HG02884 (cell line): ENCODE measurements around the gene PIP4K2A.

ENCODE experiments used
- ATAC-seq: cut with Tn5 transposase; IDR thresholded peaks from one replicate; pipeline ENCODE4 v1.9.1; 2021; ENCODE audit warnings: mild to moderate bottlenecking, moderate library complexity; ENCODE audit not compliant: unreplicated experiment

The PIP4K2A gene

GRCh38 chr10:22604344-22605126 lies 109.8 kb downstream of the PIP4K2A start:
- no peak for ATAC-seq

DNA sequence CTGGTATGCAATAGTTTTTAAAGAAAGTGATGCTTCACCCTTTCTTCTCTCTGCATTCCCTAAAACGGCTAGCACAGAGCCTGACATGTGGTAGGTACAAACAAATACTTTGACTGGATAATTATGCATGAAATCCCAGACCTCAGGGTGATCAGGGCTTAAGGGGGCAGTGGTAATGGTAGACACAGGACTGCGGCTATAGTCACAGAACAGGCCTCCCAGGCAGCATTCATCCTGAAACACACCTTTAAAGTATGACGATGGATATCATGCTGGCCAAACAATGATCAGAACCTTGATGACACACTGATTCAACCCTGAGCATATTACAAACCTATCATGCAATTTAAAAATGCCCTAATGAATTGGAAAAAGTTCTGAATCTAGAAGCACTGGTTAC lies 110.8 kb downstream of the PIP4K2A start:
- ATAC-seq = no peak

DNA sequence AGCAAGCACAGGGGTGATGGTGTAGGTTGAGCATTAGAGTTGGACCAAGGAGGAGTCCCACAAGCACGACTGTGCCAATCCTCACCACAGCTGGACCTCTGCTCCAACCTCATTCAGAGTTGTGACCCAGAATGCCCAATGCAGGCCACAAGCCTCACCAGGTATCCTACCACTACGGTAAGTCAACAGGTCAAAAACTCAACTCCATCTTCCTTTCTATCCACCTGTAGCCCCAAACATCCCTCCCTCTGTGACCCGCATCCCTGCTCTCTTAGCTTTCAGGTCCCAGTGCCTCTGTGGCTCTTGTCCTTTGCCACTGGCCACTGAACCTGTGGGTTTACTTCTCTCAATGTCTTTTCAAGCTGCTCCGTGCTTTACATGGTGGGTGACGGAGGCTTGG lies 112.8 kb downstream of the PIP4K2A start:
- ATAC-seq = no peak

GRCh38 chr10:22599636-22600228 lies 114.6 kb downstream of the PIP4K2A start:
- no peak for ATAC-seq

DNA sequence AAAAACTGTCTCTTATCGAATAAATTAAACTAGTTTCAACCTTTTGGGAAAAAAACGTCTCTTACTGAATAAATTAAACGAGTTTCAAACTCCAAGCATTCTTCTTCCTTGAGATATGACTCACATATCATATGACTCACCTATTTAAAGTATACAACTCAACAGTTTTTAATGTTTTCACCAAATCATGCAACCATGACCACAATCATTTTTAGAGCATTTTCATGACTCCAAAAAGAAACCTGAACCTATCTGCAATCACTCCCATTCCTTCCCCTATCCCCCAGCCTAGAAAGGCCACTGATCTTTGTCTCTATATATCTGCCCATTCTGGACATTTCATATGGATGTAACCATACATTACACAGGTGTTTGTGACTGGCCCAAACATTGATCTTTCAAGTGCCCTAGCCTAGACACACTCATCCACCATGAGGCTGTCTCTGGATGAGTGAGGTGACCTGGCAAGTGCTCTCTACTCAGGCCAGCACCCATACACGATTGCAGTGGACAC lies 115.3 kb downstream of the PIP4K2A start:
- peak; percentile 38 for ATAC-seq

- ATAC-seq = no peak
Measured at GRCh38 chr10:22598478-22598877, 115.9 kb downstream of the PIP4K2A start.

- ATAC-seq = peak; percentile 61
Measured at GRCh38 chr10:22597138-22597537, 117.2 kb downstream of the PIP4K2A start.

DNA sequence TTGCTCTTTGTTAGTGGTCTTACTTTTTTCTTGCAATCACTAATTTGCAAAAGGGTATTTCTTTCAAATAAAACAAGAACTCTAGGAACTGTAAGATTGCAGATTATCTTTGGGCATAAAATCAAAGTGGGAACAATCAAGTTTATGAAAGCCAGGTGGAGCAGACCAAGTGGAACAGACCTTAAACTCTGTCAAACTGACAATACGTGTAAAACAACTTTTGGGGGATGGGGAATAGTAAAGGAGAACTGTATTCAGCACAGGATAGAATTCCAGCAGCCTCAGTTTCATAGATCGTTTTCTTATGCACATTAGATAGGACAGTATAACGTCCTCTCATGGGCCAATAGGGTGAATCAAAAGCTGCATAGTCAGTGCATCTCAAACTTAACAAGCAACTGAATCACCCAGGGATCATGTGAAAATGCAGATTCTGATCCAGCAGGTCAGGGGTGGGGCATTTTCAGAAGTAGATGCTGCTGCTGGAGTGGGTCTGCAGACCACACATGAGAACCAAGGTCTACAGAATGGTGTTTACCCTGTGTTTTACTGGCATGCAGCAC lies 120.7 kb downstream of the PIP4K2A start:
- no peak for ATAC-seq

- no peak for ATAC-seq
Measured at GRCh38 chr10:22593026-22593425, 121.4 kb downstream of the PIP4K2A start.

- ATAC-seq = no peak
Measured at GRCh38 chr10:22589851-22590514, 124.4 kb downstream of the PIP4K2A start.

DNA sequence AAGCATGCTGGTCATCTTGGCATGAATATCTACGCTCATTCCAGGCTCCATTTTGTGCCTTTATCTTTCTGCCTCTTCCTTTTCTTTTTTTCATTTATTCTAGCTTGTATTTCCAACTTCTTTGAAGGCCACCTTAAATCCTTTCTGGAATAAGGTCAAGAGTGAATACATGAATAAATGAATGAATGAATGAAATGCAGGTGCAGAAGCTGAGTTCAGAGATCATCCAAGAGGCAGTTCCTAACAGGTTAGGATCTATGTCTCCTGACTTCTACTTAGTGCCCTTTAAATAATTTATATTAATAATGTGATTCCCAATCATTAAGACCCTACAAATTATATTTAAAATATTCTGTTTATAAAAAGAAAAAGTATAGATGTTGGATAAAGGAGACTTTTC lies 125.9 kb downstream of the PIP4K2A start:
- no peak for ATAC-seq

GRCh38 chr10:22583683-22584082 lies 130.7 kb downstream of the PIP4K2A start:
- no peak for ATAC-seq

GRCh38 chr10:22581461-22581860 lies 132.9 kb downstream of the PIP4K2A start:
- ATAC-seq = no peak

GRCh38 chr10:22580711-22581110 lies 133.7 kb downstream of the PIP4K2A start:
- ATAC-seq = no peak

GRCh38 chr10:22579826-22580225 lies 134.6 kb downstream of the PIP4K2A start:
- ATAC-seq = no peak

GRCh38 chr10:22573820-22574569 lies 140.4 kb downstream of the PIP4K2A start:
- no peak for ATAC-seq

DNA sequence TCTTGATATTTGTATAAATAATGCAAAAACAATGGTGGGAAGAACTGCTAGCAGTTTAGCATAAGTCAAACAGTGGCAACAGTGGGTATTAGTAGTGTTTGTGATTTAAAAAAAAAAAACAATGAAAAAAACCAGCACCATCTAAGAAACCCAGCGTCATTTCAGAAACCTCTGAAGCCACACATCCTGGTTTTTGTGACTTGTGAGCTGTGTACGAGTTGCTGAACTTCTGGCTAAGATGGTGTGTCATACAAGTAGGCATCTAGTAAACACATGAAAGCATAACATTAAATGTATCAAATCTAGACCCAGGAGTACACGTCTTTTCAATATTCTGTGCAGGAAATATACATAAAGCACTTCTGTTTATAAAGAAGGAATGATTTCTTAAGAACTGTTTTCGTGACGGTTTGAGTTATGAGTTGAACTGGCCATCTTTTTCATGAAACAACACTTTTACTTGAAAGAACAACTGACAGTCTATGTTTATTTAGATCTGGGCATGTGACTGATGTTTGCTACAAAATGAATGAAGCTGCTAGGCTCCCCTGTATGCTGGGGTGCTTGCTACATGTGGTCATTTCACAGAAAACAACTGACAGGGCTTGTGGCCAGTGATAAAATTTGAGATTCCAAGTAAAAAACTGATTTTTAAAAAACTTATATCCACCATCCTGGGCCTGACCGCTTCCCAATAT lies 143.5 kb downstream of the PIP4K2A start:
- ATAC-seq = no peak

DNA sequence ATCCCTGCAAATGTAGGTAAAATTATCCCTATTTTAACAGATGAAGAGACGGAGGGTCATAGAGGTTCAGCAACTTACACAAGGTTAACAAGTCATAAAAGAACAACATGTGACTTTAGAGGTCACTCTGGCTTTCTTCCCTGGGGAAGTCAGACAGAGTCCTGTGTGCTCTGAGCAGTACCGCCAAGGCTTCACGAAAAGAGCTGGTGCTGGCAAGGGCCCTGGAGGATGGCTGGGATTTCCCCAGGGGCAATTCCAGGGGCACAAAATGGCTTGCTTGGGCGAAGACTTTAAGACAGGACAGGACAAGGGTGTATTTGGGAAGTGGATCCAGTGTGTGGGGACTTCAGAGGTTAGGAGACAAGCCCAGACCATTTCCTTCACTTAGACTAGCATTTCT lies 144.1 kb downstream of the PIP4K2A start:
- ATAC-seq = no peak

DNA sequence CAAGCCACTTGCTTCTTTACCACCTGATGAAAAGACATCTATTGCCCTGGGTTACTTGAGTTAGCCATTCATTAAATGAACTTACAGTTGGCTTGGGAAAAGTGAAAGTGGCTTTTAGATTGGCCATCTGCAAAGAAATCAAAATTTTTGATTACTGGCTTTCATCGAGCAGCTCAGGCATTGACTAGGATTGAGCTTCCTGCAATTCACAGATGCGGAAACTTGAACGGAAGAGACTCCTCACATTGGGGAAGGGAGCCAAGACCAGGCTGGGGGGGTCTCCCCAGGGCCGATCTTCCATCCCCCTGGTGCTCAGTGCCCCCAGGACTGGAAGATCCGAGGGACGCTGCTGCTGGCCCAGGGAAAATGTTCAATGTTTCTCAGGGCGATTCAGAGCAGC lies 145.4 kb downstream of the PIP4K2A start:
- ATAC-seq = no peak

GRCh38 chr10:22564060-22564459 lies 150.3 kb downstream of the PIP4K2A start:
- ATAC-seq = no peak
